ENCODE results near the gene IGSF10.
"Not testable (repeated sequence)": the region's sequence is repeated elsewhere in the genome, so short reads cannot be mapped to it uniquely, and the experiment has no call there.

Gene IGSF10

GRCh38 chr3:151499168-151499567, 38.3 kb upstream of the IGSF10 start:
- TF ChIP-seq, protein P1, sequence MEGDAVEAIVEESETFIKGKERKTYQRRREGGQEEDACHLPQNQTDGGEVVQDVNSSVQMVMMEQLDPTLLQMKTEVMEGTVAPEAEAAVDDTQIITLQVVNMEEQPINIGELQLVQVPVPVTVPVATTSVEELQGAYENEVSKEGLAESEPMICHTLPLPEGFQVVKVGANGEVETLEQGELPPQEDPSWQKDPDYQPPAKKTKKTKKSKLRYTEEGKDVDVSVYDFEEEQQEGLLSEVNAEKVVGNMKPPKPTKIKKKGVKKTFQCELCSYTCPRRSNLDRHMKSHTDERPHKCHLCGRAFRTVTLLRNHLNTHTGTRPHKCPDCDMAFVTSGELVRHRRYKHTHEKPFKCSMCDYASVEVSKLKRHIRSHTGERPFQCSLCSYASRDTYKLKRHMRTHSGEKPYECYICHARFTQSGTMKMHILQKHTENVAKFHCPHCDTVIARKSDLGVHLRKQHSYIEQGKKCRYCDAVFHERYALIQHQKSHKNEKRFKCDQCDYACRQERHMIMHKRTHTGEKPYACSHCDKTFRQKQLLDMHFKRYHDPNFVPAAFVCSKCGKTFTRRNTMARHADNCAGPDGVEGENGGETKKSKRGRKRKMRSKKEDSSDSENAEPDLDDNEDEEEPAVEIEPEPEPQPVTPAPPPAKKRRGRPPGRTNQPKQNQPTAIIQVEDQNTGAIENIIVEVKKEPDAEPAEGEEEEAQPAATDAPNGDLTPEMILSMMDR (IDR thresholded peaks at IDR 0.05; ENCODE audit: low read depth, low read length) = no peak
- DNase-seq (ENCODE audit: extremely low read depth, low read depth) = no peak

DNA sequence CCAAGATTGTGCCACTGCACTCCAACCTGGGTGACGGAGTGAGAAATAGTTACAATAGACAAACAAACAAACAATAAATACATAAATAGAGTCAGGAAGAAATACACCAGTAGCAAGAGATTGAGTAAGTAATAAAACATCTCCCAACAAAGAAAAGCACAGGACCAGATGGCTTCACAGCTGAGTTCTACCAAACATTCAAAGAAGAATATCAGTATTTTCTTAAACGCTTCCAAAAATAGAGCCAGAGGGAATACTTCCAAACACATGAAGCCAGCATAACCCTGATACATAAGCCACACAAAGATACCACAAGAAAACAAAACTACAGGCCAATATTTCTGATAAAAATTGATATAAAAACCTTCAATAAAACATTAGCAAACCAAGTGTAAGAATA, 30.7 kb upstream of the IGSF10 start:
- TF ChIP-seq, protein P1 (IDR thresholded peaks at IDR 0.05; ENCODE audit: low read depth, low read length) = no peak
- DNase-seq (ENCODE audit: extremely low read depth, low read depth) = no peak

DNA sequence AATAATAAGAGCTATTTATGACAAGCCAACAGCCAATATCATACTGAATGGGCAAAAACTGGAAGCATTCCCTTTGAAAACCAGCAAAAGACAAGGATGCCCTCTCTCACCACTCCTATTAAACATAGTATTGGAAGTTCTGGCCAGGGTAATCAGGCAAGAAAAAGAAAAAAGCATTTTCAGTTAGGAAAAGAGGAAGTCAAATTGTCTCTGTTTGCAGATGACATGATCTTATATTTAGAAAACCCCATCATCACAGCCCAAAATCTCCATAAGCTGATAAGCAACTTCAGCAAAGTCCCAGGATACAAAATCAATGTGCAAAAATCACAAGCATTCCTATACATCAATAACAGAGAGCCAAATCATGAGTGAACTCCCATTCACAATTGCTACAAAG, 27.0 kb upstream of the IGSF10 start:
- DNase-seq (ENCODE audit: extremely low read depth, low read depth) = not testable (repeated sequence)

GRCh38 chr3:151483961-151484520, 23.2 kb upstream of the IGSF10 start:
- TF ChIP-seq, protein P1 (IDR thresholded peaks at IDR 0.05; ENCODE audit: low read depth, low read length) = no peak
- DNase-seq (ENCODE audit: extremely low read depth, low read depth) = no peak

- TF ChIP-seq, protein P1 (IDR thresholded peaks at IDR 0.05; ENCODE audit: low read depth, low read length) = no peak
- no peak for DNase-seq (ENCODE audit: extremely low read depth, low read depth)
These were observed 22.6 kb upstream of the IGSF10 start for GRCh38 chr3:151483488-151483887.

DNA sequence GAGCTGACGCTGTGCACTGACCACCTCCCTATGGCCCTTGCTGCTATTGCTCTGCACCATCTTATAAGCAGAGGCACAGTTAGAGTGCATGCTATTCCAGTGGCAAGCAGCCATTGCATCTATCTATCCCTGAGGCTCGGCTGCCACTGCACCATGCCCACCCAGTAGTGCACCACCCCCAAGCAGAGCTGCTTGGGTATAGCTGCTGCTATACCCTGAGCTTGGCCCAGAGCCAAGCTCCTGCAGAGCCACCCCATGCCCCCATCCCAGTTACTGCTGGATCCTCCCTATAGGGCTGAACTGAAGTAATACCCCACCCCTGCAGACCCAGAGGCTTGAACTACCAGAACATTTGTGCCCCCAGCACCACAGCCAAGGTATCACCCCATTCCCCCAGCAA, 19.6 kb upstream of the IGSF10 start:
- TF ChIP-seq, protein P1 (IDR thresholded peaks at IDR 0.05; ENCODE audit: low read depth, low read length) = no peak
- DNase-seq (ENCODE audit: extremely low read depth, low read depth) = no peak

DNA sequence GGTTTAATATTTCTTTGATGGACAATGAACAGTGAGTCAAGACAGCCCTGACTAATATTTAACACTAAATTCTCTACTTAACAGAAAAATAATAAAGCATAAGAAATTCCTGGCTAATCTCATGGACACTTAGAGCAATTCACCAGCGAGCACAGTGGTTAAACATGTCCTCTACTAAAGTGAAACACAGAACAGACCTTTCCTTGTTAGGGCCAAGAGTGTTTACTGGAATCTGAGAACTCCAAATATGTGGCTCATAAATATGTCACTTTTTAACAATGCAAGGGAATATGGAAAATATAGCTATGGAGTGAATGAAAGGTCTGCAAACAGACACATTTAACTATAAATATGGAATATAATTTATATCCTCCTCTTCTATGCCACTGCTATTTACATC, 18.6 kb upstream of the IGSF10 start:
- TF ChIP-seq, protein P1 (IDR thresholded peaks at IDR 0.05; ENCODE audit: low read depth, low read length) = no peak
- no peak for DNase-seq (ENCODE audit: extremely low read depth, low read depth)

DNA sequence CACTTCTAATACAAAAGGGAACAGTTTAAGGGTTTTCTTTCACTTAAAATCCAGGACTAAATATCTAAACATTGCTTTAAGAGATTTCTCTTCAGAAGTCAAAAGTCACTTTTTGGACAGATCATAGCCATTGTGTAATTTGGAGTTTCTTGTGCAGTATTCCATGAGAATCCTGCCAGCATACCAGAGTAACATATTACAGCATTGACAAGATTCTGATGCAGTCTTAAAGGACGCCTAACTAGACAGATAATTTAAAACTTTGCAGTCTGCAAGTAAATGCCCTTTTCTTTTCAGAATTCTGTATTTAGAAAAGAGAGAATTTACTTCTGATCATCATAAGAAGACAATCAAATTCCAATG, 17.5 kb upstream of the IGSF10 start:
- DNase-seq (ENCODE audit: extremely low read depth, low read depth) = no peak
- TF ChIP-seq, protein P1 (IDR thresholded peaks at IDR 0.05; ENCODE audit: low read depth, low read length) = no peak
